SK-N-SH (cell line): ENCODE results near the gene SLC12A5. TPM values are rescaled to one million over a fixed set of nuclear protein-coding genes. Genes with fewer than 3 reads are reported as not detected.

Experiments used
- CTCF ChIA-PET: fragments of 300-600, 350-600 bp; formaldehyde crosslinking; extraction: SDS; loops from one replicate; lab custom pipeline; 2021; lab: Yijun Ruan, JAX
- POLR2A ChIA-PET: fragments of 350-600 bp; sonication (Branson Sonifier 250); formaldehyde crosslinking; extraction: SDS; loops from one replicate; lab custom pipeline; 2020; ENCODE audit warnings: antibody characterized with exemption, inconsistent platforms; lab: Yijun Ruan, JAX
- DNase-seq: peaks from one replicate; pipeline ENCODE4 v3.0.0; 2012
- H2AFZ ChIP-seq: fragments of 200-600 bp; sonication (generic); 2 replicates; pipeline ENCODE4 v1.8.1; 2016; ENCODE audit warnings: antibody characterized with exemption, mild to moderate bottlenecking, low read depth
- H3F3A ChIP-seq: fragments of 200-600 bp; sonication (generic); replicated peaks from 2 replicates; pipeline ENCODE3; 2016; ENCODE audit warnings: antibody characterized with exemption, mild to moderate bottlenecking; ENCODE audit not compliant: insufficient read depth
- H3K27ac ChIP-seq, 2 experiments: fragments of 200-500 bp in 1 of 2; fragments of 200-600 bp in 1 of 2; sonication (Bioruptor generic) in 1 of 2; sonication (generic), shearing (Covaris generic) in 1 of 2; 2 replicates each; pipeline versions ENCODE4 v1.5.1 to v1.6.1; 2014 to 2016; ENCODE audit warnings: low read depth in 2 of 2, inconsistent platforms in 1 of 2, low read length in 1 of 2, mild to moderate bottlenecking in 1 of 2, mixed read lengths in 1 of 2
- H3K27me3 ChIP-seq: fragments of 200-600 bp; sonication (generic), shearing (Covaris generic); 2 replicates; pipeline ENCODE4 v1.6.1; 2016; ENCODE audit warnings: mixed run types; ENCODE audit not compliant: insufficient read depth
- H3K36me3 ChIP-seq, 2 experiments: fragments of 200-500 bp in 1 of 2; fragments of 200-600 bp in 1 of 2; sonication (Bioruptor generic) in 1 of 2; sonication (generic) in 1 of 2; replicated peaks in 1 of 2; 2 replicates each; pipeline versions ENCODE3 to v1.5.1; 2014 to 2016; ENCODE audit warnings: low read length in 1 of 2, mild to moderate bottlenecking in 1 of 2; ENCODE audit not compliant: insufficient read depth in 2 of 2, control insufficient read depth in 1 of 2
- H3K4me1 ChIP-seq, 2 experiments: fragments of 200-500 bp in 1 of 2; fragments of 200-600 bp in 1 of 2; sonication (Bioruptor generic) in 1 of 2; sonication (generic), shearing (Covaris generic) in 1 of 2; 2 replicates each; pipeline versions ENCODE4 v1.5.1 to v1.6.1; 2014 to 2016; ENCODE audit warnings: low read depth in 1 of 2, low read length in 1 of 2, mixed run types in 1 of 2; ENCODE audit not compliant: insufficient read depth in 2 of 2, control insufficient read depth in 1 of 2
- H3K4me2 ChIP-seq: fragments of 200-600 bp; sonication (generic), shearing (Covaris generic); 2 replicates; pipeline ENCODE4 v1.6.1; 2017; ENCODE audit warnings: mixed run types
- H3K4me3 ChIP-seq, 2 experiments: fragments of 200-500 bp in 1 of 2; fragments of 200-600 bp in 1 of 2; sonication (Bioruptor generic) in 1 of 2; sonication (generic), shearing (Covaris generic) in 1 of 2; 2 replicates each; pipeline versions ENCODE4 v1.5.1 to v1.8.1; 2014 to 2016; ENCODE audit warnings: low read depth in 2 of 2, inconsistent platforms in 1 of 2, low read length in 1 of 2, mild to moderate bottlenecking in 1 of 2, mixed read lengths in 1 of 2, moderate library complexity in 1 of 2
- H3K79me2 ChIP-seq: fragments of 200-600 bp; sonication (generic); 2 replicates; pipeline ENCODE4 v1.8.1; 2017; ENCODE audit warnings: mild to moderate bottlenecking; ENCODE audit not compliant: insufficient read depth
- H3K9ac ChIP-seq: fragments of 200-600 bp; sonication (generic); 2 replicates; pipeline ENCODE4 v1.6.1; 2017; ENCODE audit warnings: mixed run types
- H3K9me2 ChIP-seq: fragments of 200-600 bp; sonication (generic); 2 replicates; pipeline ENCODE4 v1.6.1; 2017; ENCODE audit warnings: mixed run types
- H3K9me3 ChIP-seq: fragments of 200-600 bp; sonication (generic); 2 replicates; pipeline ENCODE4 v1.6.1; 2017; ENCODE audit warnings: mixed run types, mild to moderate bottlenecking, moderate library complexity
- H4K20me1 ChIP-seq: fragments of 200-600 bp; sonication (generic); 2 replicates; pipeline ENCODE4 v1.6.1; 2017; ENCODE audit warnings: mild to moderate bottlenecking, mixed run types; ENCODE audit not compliant: insufficient read depth
- ELF1 ChIP-seq: IDR thresholded peaks from 2 replicates; pipeline ENCODE4 v1.4.0; 2012
- MEF2A ChIP-seq: IDR thresholded peaks from 2 replicates; pipeline ENCODE4 v1.4.0; 2012; ENCODE audit warnings: low read depth, borderline replicate concordance
- RCOR1 ChIP-seq: fragments of 150-350 bp; IDR thresholded peaks from 2 replicates; pipeline ENCODE4 v1.6.1; 2017; ENCODE audit warnings: antibody characterized with exemption, low read length
- SMC3 ChIP-seq: IDR thresholded peaks from 2 replicates; pipeline ENCODE4 v1.6.1; 2012; ENCODE audit warnings: low read depth, low read length, improper control_type of control experiment
- USF2 ChIP-seq: fragments of 150-350 bp; IDR thresholded peaks from 2 replicates; pipeline ENCODE4 v1.6.1; 2017; ENCODE audit warnings: antibody characterized with exemption, low read length, low read depth, borderline replicate concordance
- ZBTB33 ChIP-seq: IDR thresholded peaks from 2 replicates; pipeline ENCODE4 v1.4.0; 2012; ENCODE audit warnings: low read depth, borderline replicate concordance
- WGBS: methylation state at CpG from one replicate; pipeline ENCODE4 v1.1.6; 2017; ENCODE audit warnings: low lambda C conversion rate; 5-methylcytosine and 5-hydroxymethylcytosine counted together
- polyA plus RNA-seq, 3 experiments: library from polyadenylated mRNA; depleted of rRNA; stranded (reverse); fragments of >200 nt; gene quantifications; 2 replicates each; pipeline ENCODE4 v1.2.3, GENCODE V29; 2012

SLC12A5 gene
- polyA plus RNA-seq, 1 of the 3 experiments (the other 2 are of a cell fraction) = 19.9 TPM

GRCh38 chr20:46004889-46005473 is 24.0 kb upstream of the SLC12A5 start:
- H3F3A ChIP-seq = no peaks in the 10 kb centered on the region
- H3K27ac ChIP-seq = no peak overlapping the region
- H3K4me1 ChIP-seq = peaks cover 6 to 10% of the 10 kb centered on the region in 2 experiments; a peak in 2 of 4 replicates
- no peak overlapping the region for H3K9ac ChIP-seq
- POLR2A ChIA-PET = no interaction called here
- 43% methylated on average over 3 of the region's 3 CpGs for WGBS
- TF ChIP-seq ELF1 = no peak
- H4K20me1 ChIP-seq = no peaks in the 10 kb centered on the region
- CTCF ChIA-PET = interaction anchor here (0.6 to 10.1 kb wide), 4 partner anchors 8 to 671 kb away, joined by 4 to 61 read pairs (median 16); no protein-coding TSS in a partner anchor
- no peak overlapping the region for H2AFZ ChIP-seq
- no peaks in the 10 kb centered on the region for H3K9me3 ChIP-seq
- no peaks in the 10 kb centered on the region for H3K9me2 ChIP-seq
- no peaks in the 10 kb centered on the region for H3K36me3 ChIP-seq
- H3K79me2 ChIP-seq = no peaks in the 10 kb centered on the region
- H3K4me3 ChIP-seq = no peak overlapping the region
- no peak for DNase-seq
- no peaks in the 10 kb centered on the region for H3K27me3 ChIP-seq
- H3K4me2 ChIP-seq = no peak overlapping the region

- Histone ChIP-seq H3F3A (no peaks in the 10 kb centered on the region), H3K4me2 (no peak overlapping the region), H3K9me2 (no peaks in the 10 kb centered on the region), H3K27ac (no peak overlapping the region), H3K9ac (no peak overlapping the region), H3K4me3 (no peak overlapping the region), H2AFZ (no peak overlapping the region), H3K9me3 (no peaks in the 10 kb centered on the region), H3K79me2 (no peaks in the 10 kb centered on the region), H3K4me1 (peaks cover 10 to 12% of the 10 kb centered on the region in 2 experiments; a peak in 2 of 4 replicates), H3K36me3 (no peaks in the 10 kb centered on the region), H4K20me1 (no peaks in the 10 kb centered on the region), H3K27me3 (no peaks in the 10 kb centered on the region)
- no peak for DNase-seq
- POLR2A ChIA-PET = no interaction called here
- CTCF ChIA-PET = interaction anchor here (1.0 to 10.1 kb wide), 6 partner anchors 7 to 207 kb away, joined by 3 to 61 read pairs (median 6); no protein-coding TSS in a partner anchor
- TF ChIP-seq SMC3 (no peak), USF2 (no peak), ZBTB33 (no peak), MEF2A (no peak), RCOR1 (no peak)
- WGBS = 77% methylated on average over 6 of the region's 6 CpGs
Observed at GRCh38 chr20:46006022-46006705, 22.9 kb upstream of the SLC12A5 start.
